CMK (cell line): ENCODE measurements around the gene ZNF710.

ENCODE experiments used
- DNase-seq: peaks from one replicate; pipeline ENCODE4 v3.0.0-alpha.2; 2010; ENCODE audit warnings: low read depth

The ZNF710 gene

DNA sequence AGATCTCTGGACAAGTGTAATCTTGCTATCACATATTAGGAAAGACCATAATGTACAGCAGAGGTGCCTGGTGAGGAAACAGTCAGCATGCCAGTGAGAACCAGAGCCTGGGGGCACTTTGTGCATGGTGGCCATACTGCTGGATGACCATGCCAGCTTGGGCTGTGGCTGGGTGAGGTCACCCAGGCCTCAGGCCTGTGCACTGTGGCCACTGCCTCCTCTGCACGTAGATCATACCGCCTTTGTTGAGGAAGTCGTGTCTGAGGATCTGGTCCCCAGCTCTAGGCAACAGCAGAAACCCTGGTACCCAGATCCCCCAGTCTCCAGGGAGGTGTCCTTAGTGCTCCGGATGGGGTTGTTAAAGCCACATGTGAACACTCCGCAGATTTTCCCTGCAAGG is 38.9 kb downstream of the ZNF710 start:
- DNase-seq = no peak

- no peak for DNase-seq
These were observed 39.5 kb downstream of the ZNF710 start for GRCh38 chr15:90040618-90041017.

DNA sequence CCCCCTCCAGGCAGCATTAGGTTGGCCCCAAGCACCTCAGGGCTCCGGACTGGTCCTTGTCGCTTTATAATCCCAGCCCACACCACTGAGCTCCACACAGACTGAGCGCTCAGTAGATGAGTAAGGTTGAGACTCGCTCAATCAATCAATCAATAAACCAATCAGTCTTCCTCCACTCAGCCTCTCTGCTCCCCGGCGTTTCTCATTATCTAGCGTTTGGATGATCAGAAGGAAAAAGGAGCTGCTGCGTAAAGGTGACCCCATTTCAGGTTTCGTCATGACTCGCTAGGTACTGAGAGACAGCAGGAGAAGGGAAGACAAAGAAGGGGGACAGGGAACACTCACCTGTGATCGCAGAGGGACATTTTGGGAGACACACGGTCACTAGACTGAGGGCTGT is 41.2 kb downstream of the ZNF710 start:
- no peak for DNase-seq

GRCh38 chr15:90042766-90043529 is 41.8 kb downstream of the ZNF710 start:
- no peak for DNase-seq

- DNase-seq = no peak
These were observed 42.4 kb downstream of the ZNF710 start for GRCh38 chr15:90043530-90044010.

DNA sequence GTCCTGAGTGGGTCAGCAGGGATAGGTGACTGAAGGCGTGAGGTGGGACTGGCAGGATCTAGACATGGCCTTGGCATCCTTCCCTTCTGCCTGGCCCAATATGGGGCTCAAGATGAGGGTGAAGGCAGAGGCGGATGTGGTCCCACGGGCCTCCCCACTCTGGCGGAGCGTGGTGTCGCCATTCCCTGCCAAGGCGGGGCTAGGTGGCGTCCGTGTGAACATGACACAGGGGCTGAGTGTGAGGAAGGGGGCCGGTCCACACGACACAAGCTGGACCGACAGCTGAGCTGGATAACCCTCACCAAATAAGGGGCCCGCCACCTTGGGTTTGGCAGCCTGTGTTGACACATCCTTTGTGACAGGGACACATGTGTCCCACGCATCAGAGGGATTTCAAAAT is 43.1 kb downstream of the ZNF710 start:
- no peak for DNase-seq

GRCh38 chr15:90044916-90045371 is 43.8 kb downstream of the ZNF710 start:
- no peak for DNase-seq

DNA sequence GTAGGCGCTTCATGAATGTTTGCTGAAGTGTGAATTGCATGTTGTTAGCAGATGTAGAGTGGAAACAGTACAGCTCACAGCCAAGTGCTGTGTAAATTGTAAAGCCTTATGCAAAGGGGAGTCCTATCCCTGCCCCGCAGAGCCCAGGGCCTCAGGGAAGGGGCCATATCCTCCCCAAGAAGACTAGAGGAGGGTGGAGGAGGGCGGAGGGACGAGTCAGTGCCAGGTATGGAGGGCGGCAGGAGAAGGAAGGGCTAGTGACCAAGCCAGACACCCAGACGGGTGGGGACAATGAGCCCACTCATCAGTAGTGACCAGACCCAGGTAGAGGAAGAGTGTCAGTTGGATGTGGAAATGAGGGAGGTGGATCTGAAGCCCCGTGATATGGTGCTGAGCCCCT is 45.2 kb downstream of the ZNF710 start:
- no peak for DNase-seq

DNA sequence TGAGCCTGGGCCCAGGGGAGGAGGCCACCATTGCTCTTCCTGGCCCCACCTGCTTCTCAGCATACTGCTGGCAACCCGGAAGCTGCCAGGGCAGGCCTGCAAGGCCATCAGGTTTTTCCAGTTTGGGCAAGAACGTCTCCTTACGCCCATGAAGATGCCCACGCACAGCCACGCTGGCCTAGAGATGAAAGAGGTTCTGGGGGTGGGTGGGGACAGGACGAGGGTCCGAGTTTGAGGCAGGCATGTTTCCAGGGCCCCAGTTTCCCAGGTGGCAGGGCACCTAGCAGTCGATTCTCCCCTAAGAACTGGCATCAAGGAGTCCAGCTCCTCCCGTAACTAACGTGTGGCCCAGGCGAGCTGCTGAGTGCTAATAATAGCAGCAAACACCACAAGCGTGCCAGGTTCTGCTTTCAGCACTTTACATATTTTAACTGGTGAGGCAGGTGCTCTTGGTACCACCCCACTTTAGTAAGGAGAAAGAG is 45.8 kb downstream of the ZNF710 start:
- no peak for DNase-seq

DNA sequence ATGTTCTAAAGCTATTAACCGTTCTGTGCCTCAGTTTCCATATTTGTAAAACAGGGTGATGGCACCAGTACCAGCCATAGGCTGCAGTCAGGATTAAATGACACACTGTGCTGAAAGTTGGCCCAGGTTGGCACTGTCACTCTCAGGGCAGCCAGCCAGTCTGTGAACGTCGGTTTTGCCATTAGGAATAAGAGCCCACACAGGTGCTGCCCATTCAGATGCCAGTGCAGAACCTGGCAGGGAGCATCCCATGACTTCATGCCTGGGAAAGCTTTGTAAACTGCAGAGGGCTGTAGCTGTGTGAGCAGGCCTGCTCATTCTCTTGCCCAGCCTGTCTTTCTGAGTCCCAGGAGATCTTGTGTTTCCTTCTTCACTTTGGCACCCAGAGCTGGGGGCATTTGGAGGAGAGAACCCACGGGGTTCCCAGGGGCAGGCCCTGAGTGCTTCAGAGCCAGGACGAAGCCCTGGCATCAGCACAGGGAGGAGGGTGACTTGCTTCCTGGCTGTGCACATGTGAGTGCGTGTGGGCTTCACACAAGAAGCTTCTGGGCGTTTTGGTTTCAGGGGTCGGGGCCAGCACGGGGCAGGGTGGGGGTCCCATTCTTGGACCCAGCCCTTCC is 46.9 kb downstream of the ZNF710 start:
- DNase-seq = no peak

DNA sequence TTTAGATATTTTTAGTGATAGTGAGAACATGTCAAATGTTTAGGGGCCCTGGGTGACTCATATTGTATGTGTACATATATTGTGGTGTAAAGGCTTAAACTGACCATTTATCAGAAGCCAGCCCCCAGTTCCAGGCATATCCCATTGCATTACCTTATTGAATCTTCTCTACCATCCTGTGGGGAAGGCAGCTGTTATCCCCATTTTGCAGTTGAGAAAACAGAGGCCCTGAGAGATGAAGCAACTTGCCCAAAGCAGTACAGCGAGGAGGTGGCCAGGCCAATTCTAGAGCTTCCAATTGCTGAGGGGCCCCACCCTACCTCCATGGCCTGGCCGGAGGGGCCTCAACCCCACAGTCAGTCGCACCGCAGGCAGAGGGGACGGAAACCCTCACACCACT is 47.9 kb downstream of the ZNF710 start:
- no peak for DNase-seq

- no peak for DNase-seq
These were observed 48.8 kb downstream of the ZNF710 start for GRCh38 chr15:90049666-90050604.

GRCh38 chr15:90051874-90052273 is 50.8 kb downstream of the ZNF710 start:
- no peak for DNase-seq

GRCh38 chr15:90053685-90054466 is 52.8 kb downstream of the ZNF710 start:
- DNase-seq = no peak

- no peak for DNase-seq
These were observed 53.5 kb downstream of the ZNF710 start for GRCh38 chr15:90054618-90055097.

- DNase-seq = no peak
These were observed 54.1 kb downstream of the ZNF710 start for GRCh38 chr15:90055182-90055581.

GRCh38 chr15:90056529-90056928 is 55.4 kb downstream of the ZNF710 start:
- DNase-seq = no peak

GRCh38 chr15:90058308-90058707 is 57.2 kb downstream of the ZNF710 start:
- DNase-seq = no peak

- DNase-seq = no peak
These were observed 57.7 kb downstream of the ZNF710 start for GRCh38 chr15:90058775-90059174.

GRCh38 chr15:90059208-90059985 is 58.3 kb downstream of the ZNF710 start:
- DNase-seq = peak; percentile 96

DNA sequence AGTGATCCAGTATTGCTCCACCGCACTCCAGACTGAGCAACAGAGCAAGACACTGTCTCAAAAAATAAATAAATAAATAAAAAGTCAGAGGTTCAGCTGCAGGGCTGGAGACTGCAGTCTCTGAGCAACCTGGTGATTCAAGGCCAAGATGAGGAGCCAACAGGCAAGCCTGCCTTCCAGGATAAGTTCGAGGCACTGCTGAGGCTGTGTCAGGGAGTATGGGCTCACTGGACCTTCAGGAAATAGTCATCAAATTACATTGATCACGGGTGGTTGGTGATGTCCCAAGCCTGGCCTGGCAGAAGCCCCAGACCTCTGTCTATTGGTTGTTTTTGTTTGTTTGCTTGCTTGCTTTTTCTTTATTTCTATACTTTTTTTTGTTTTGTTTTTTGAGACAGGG is 59.7 kb downstream of the ZNF710 start:
- DNase-seq = no peak
